HepG2 (cell line): ENCODE results near the gene MRPL28. TPM values are rescaled to one million over a fixed set of nuclear protein-coding genes. Genes with fewer than 3 reads are reported as not detected.

Source experiments
- CAMTA2 ChIP-seq: sonication (generic); formaldehyde crosslinking; IDR thresholded peaks from 2 replicates; pipeline ENCODE4 v1.4.0; 2020; ENCODE audit warnings: mild to moderate bottlenecking, missing genetic modification reagents, borderline replicate concordance
- EZH2 ChIP-seq: conservative IDR thresholded peaks from 2 replicates; pipeline ENCODE4 v1.6.1; 2012; ENCODE audit warnings: mild to moderate bottlenecking, low read depth, low read length, moderate library complexity
- FOXA3 ChIP-seq: IDR thresholded peaks from 2 replicates; pipeline ENCODE4 v1.6.1; 2016; ENCODE audit warnings: missing genetic modification reagents, missing compliant biosample characterization
- GZF1 ChIP-seq: sonication (generic); formaldehyde crosslinking; IDR thresholded peaks from 2 replicates; pipeline ENCODE4 v1.5.1; 2020; ENCODE audit warnings: mild to moderate bottlenecking, missing genetic modification reagents
- HMG20A ChIP-seq: IDR thresholded peaks from 2 replicates; pipeline ENCODE4 v1.6.1; 2016; ENCODE audit warnings: borderline replicate concordance
- HMG20B ChIP-seq: conservative IDR thresholded peaks from 2 replicates; pipeline ENCODE4 v1.6.1; 2016; ENCODE audit warnings: missing genetic modification reagents, missing compliant biosample characterization
- HMGA1 ChIP-seq: sonication (generic); formaldehyde crosslinking; conservative IDR thresholded peaks from 2 replicates; pipeline ENCODE4 v1.4.0; 2020; ENCODE audit warnings: missing genetic modification reagents
- HOXD1 ChIP-seq: sonication (generic); formaldehyde crosslinking; IDR thresholded peaks from 2 replicates; pipeline ENCODE4 v1.5.0; 2020; ENCODE audit warnings: missing genetic modification reagents
- KLF9 ChIP-seq: IDR thresholded peaks from 2 replicates; pipeline ENCODE4 v1.6.1; 2016; ENCODE audit warnings: low read depth
- MBNL3 ChIP-seq: fragments of 250-450 bp; sonication (Bioruptor Pico); conservative IDR thresholded peaks from 2 replicates; pipeline ENCODE4 v1.8.0; 2022; ENCODE audit warnings: mild to moderate bottlenecking, inconsistent platforms
- PITX1 ChIP-seq: sonication (generic); formaldehyde crosslinking; IDR thresholded peaks from 2 replicates; pipeline ENCODE4 v1.5.1; 2020; ENCODE audit warnings: mild to moderate bottlenecking, missing genetic modification reagents
- SIX1 ChIP-seq: sonication (generic); formaldehyde crosslinking; IDR thresholded peaks from 2 replicates; pipeline ENCODE4 v1.4.0; 2020; ENCODE audit warnings: missing genetic modification reagents, borderline replicate concordance
- SMARCE1 ChIP-seq: fragments of 450-650 bp; IDR thresholded peaks from 2 replicates; pipeline ENCODE4 v1.6.1; 2017; ENCODE audit warnings: borderline replicate concordance
- SNAI1 ChIP-seq: sonication (generic); formaldehyde crosslinking; IDR thresholded peaks from 2 replicates; pipeline ENCODE4 v1.5.0; 2020; ENCODE audit warnings: mild to moderate bottlenecking, missing genetic modification reagents, borderline replicate concordance
- SRSF1 ChIP-seq: fragments of 200-400 bp; formaldehyde crosslinking; optimal IDR thresholded peaks from 2 replicates; pipeline ENCODE3; 2017; ENCODE audit warnings: mild to moderate bottlenecking, low read depth, low read length, moderate library complexity
- TARDBP ChIP-seq: sonication (generic); formaldehyde crosslinking; IDR thresholded peaks from 2 replicates; pipeline ENCODE4 v1.8.0; 2022; ENCODE audit warnings: mild to moderate bottlenecking, missing genetic modification reagents
- ZBTB42 ChIP-seq: sonication (generic); formaldehyde crosslinking; IDR thresholded peaks from 2 replicates; pipeline ENCODE4 v1.5.0; 2020; ENCODE audit warnings: mild to moderate bottlenecking, missing genetic modification reagents
- ZBTB7A ChIP-seq: sonication (generic); formaldehyde crosslinking; IDR thresholded peaks from 2 replicates; pipeline ENCODE4 v1.8.0; 2022; ENCODE audit warnings: mild to moderate bottlenecking, missing genetic modification reagents
- ZNF10 ChIP-seq: sonication (generic); formaldehyde crosslinking; IDR thresholded peaks from 2 replicates; pipeline ENCODE4 v1.4.0; 2020; ENCODE audit warnings: mild to moderate bottlenecking, low read depth, missing genetic modification reagents, borderline replicate concordance
- ZNF143 ChIP-seq: sonication (generic); formaldehyde crosslinking; IDR thresholded peaks from 2 replicates; pipeline ENCODE4 v1.4.0; 2020; ENCODE audit warnings: missing genetic modification reagents
- ZNF30 ChIP-seq: sonication (generic); formaldehyde crosslinking; IDR thresholded peaks from 2 replicates; pipeline ENCODE4 v1.5.0; 2020; ENCODE audit warnings: mild to moderate bottlenecking, missing genetic modification reagents
- ZNF891 ChIP-seq: sonication (generic); formaldehyde crosslinking; IDR thresholded peaks from 2 replicates; pipeline ENCODE4 v1.5.0; 2020; ENCODE audit warnings: mild to moderate bottlenecking, missing genetic modification reagents
- ZSCAN12 ChIP-seq: sonication (generic); formaldehyde crosslinking; IDR thresholded peaks from 2 replicates; pipeline ENCODE4 v1.9.0; 2021; ENCODE audit warnings: mild to moderate bottlenecking, missing genetic modification reagents
- ZSCAN22 ChIP-seq: sonication (generic); formaldehyde crosslinking; IDR thresholded peaks from 2 replicates; pipeline ENCODE4 v1.4.0; 2020; ENCODE audit warnings: mild to moderate bottlenecking, missing genetic modification reagents
- polyA plus RNA-seq, 8 experiments: library from polyadenylated mRNA; depleted of rRNA in 3 of 8; stranded (reverse) in 7 of 8; unstranded in 1 of 8; fragments of >200 nt; fragmentation: Illumina TruSeq in 4 of 8; extraction: Trizol in 4 of 8; gene quantifications; 2 replicates each; pipeline versions ENCODE4 v1.2.1 to v1.2.3, GENCODE V29; 2011 to 2016; ENCODE audit warnings: low read depth in 4 of 8, missing spikeins in 1 of 8, mixed read lengths in 1 of 8; ENCODE audit not compliant: insufficient read depth in 1 of 8
- total RNA-seq, 5 experiments: library from RNA; depleted of rRNA; stranded (reverse); fragments of >200 nt; fragmentation: Illumina TruSeq; extraction: Trizol; gene quantifications; 2 replicates each; pipeline ENCODE4 v1.2.3, GENCODE V29; 2016; ENCODE audit warnings: low read depth in 1 of 5
- TF ChIP-seq, protein P1 (sequence below): sonication (generic); formaldehyde crosslinking; IDR thresholded peaks from 2 replicates; pipeline ENCODE4 v1.4.0; 2020; ENCODE audit warnings: mild to moderate bottlenecking, missing genetic modification reagents
- TF ChIP-seq, protein P2 (sequence below): sonication (generic); formaldehyde crosslinking; IDR thresholded peaks from 2 replicates; pipeline ENCODE4 v1.9.0; 2022; ENCODE audit warnings: missing genetic modification reagents, mild to moderate bottlenecking, borderline replicate concordance
- TF ChIP-seq, protein P3 (sequence below): sonication (generic); formaldehyde crosslinking; IDR thresholded peaks from 2 replicates; pipeline ENCODE4 v1.5.0; 2020; ENCODE audit warnings: missing genetic modification reagents

The MRPL28 gene
- total and polyA plus RNA-seq, 2 of the 13 experiments (the other 11 are each of a cell fraction or from before 2014, with no cell fraction given): 114 to 135 TPM

DNA sequence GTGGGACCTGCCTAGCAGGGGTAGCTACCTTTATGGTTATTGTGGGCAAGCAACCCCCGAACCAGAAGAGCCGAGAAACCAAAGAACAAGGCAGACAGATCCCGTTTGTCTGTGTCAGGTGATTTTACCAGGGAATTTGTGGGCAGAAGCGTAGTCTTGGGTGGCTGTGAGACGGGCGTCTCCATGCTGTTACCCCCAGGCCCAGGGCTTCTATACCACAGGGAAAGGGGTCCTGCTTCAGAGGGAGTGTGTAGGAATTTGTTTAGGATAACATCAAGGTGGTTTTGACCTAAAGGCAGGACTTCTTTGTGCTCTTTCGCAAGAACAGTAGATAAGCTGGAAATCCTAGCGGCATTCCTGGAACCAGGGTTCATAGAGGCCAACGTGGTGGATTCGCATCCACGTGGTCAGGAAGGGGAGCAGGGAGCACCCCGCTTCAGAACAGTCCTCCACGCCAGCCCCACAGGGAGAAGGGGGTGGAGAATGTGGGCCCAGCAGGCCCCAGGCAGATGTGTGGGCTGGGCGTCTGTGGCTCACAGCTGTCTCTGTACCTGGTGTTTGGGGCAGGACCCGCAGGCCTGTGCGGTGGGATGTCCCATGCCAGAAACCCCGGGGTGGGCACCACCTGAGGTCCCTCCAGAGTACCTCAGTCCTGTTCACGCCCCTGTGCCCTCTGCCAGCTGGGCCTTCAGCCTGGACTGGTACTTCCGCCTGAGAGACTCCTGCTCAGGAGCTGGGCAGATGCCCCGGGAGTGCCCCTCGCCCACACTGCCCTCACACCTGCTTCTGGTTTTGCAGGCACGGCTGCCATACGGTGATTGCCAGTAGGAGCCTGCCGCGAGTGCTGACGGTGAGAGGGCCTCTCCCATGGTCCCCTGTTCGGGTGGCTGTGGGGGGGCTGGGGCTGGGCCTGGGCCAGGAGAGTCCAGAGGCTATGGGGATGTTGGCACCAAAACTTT lies 35.5 kb upstream of the MRPL28 start (continued):
- TF ChIP-seq SRSF1 (no peak), TARDBP (peak; percentile 75), ZBTB42 (CRISPR knock-in tag) (peak; percentile 47; the same call in 1 of the 2 replicates), ZNF10 (CRISPR knock-in tag) (no peak), MBNL3 (CRISPR knock-in tag) (no peak), ZSCAN12 (CRISPR knock-in tag) (no peak), SNAI1 (CRISPR knock-in tag) (no peak), HOXD1 (CRISPR knock-in tag) (no peak), ZNF143 (CRISPR knock-in tag) (no peak), HMG20B (CRISPR knock-in tag) (peak; percentile 97), KLF9 (CRISPR knock-in tag) (no peak), SIX1 (no peak), ZNF30 (no peak), HMGA1 (CRISPR knock-in tag) (no peak), ZSCAN22 (CRISPR knock-in tag) (peak; percentile 59; the same call in 1 of the 2 replicates), ZNF891 (no peak), ZBTB7A (CRISPR knock-in tag) (no peak), PITX1 (CRISPR knock-in tag) (peak; percentile 74), GZF1 (CRISPR knock-in tag) (peak; percentile 61; the same call in 1 of the 2 replicates), HMG20A (CRISPR knock-in tag) (peak; percentile 90), FOXA3 (CRISPR knock-in tag) (peak; percentile 88), EZH2 (no peak), CAMTA2 (CRISPR knock-in tag) (no peak), SMARCE1 (no peak)
- TF ChIP-seq, protein P1, sequence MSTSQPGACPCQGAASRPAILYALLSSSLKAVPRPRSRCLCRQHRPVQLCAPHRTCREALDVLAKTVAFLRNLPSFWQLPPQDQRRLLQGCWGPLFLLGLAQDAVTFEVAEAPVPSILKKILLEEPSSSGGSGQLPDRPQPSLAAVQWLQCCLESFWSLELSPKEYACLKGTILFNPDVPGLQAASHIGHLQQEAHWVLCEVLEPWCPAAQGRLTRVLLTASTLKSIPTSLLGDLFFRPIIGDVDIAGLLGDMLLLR (CRISPR knock-in tag): no peak
- TF ChIP-seq, protein P2, sequence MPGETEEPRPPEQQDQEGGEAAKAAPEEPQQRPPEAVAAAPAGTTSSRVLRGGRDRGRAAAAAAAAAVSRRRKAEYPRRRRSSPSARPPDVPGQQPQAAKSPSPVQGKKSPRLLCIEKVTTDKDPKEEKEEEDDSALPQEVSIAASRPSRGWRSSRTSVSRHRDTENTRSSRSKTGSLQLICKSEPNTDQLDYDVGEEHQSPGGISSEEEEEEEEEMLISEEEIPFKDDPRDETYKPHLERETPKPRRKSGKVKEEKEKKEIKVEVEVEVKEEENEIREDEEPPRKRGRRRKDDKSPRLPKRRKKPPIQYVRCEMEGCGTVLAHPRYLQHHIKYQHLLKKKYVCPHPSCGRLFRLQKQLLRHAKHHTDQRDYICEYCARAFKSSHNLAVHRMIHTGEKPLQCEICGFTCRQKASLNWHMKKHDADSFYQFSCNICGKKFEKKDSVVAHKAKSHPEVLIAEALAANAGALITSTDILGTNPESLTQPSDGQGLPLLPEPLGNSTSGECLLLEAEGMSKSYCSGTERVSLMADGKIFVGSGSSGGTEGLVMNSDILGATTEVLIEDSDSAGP (CRISPR knock-in tag): peak; percentile 79
- TF ChIP-seq, protein P3, sequence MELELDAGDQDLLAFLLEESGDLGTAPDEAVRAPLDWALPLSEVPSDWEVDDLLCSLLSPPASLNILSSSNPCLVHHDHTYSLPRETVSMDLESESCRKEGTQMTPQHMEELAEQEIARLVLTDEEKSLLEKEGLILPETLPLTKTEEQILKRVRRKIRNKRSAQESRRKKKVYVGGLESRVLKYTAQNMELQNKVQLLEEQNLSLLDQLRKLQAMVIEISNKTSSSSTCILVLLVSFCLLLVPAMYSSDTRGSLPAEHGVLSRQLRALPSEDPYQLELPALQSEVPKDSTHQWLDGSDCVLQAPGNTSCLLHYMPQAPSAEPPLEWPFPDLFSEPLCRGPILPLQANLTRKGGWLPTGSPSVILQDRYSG (CRISPR knock-in tag): no peak
